HS-5 (cell line): Measurements from ENCODE around the gene SLC1A2.

ENCODE experiments used
- DNase-seq: peaks from one replicate; pipeline ENCODE4 v3.0.0-alpha.2; 2012; ENCODE audit warnings: low read depth

The SLC1A2 gene

DNA sequence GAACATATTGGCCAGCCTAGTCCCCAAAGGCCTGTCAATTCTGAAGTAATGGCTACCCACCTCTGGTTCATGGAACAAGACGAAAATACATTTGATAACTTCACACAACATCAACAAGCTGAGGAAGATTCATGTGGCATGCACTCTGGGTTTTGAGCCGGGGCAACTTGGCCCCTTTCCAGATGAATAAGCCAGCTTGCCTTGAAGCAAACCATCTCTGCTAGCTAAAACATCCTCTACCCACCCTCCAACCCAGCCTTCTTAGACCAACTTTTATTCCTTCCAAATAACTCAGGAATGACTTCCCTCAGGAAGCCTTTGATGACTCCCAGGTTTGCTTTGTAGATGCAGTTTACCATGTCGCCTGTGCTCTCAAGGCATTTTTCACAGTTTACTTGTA is 94.4 kb downstream of the SLC1A2 start:
- DNase-seq = no peak

DNA sequence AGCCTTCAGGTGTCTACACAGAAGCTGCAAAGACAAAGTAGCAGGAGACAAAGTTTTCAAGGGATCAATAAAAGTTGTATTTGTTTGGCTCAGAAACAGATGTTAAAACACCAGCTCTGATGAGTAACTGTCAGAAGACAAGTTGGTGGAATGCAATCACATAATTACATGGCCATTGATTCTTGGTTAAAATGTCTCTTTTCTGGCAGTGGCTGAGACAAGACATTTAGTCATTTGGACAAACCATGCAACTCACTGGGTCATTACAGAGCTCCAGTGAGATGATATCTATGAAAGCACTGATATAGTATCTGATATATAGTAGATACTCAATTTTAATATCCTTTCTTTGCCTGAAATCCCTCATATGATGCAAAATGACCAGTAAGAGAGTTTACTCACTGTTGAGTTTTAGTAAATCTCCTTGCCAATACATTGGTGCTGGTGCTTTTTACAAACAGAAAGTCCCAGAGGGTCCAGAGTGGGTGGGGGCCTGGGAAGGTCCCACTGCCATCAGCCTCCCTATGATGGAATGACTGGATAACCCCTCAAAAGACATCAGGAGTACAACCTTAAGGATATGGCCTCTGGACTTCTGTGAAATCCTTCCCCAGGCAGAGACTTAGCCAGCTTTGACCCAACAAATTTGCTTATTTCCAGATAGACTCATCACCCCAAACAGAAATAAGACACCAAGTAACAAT is 95.0 kb downstream of the SLC1A2 start:
- DNase-seq = no peak

DNA sequence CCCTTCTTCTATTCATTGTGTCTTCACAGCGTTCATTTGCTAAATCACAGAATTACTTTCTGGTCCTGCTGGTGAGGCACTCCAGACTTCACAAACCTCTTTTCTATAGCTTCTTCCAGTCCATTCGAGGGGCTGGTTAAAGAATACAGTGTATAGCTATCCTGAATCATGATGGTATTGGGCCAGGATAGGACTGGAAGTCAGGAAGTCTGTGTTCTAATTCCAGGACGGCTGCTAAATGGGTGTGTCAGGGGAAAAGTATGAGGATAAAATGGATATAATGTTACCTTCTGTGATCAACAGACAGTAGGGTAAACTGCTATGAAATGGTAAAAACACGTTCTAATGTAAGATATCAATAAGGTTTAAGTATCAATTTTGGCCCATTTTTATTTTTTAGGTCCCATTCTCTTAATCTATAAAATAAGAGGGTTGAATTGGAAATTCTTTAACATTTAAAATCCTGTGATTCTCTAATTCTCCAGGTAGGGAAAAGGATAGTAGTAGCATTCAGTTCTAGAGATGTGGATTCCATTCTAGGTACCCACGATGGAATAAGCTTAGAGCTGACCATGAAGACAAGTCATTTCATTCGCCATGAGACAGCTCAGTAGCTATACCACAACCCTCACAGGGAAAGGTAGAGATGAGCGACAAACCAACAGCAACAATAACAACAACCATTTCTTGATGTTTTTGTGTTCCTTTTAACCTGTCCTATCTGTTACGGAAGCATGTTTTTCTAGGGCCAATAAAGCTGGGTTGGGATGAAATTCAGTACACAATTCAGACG is 96.1 kb downstream of the SLC1A2 start:
- DNase-seq = no peak

DNA sequence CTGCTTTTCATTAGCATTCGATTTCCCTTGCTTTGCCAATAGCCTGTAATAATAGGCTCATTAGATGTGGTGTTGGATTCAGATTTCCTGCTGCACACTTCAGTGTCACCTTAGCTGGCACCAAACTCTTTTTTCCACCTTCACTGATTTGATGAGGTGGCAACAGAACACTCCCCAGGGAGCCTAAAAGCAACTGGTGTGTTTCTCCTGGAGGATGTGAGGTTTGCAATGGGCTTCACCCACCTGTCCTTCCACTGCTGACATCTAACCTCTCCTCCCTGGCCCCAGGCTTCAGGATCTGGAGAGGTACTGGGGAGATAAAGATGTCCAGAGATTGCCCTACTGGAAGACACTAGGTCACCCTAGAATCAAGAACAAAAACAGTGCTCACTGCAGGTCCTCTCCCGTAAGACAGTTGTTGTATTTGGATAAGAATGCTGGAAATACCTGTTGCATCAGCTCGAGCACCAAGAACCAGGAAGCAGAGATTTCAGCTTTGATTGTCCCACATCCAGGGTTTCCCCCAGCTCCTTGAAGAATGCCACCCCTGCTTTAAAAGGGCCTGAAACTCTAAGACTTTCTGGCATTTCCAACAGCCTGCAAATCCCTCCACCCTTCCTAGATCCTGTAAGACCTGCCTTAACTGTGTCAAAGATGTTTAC is 96.9 kb downstream of the SLC1A2 start:
- no peak for DNase-seq

DNA sequence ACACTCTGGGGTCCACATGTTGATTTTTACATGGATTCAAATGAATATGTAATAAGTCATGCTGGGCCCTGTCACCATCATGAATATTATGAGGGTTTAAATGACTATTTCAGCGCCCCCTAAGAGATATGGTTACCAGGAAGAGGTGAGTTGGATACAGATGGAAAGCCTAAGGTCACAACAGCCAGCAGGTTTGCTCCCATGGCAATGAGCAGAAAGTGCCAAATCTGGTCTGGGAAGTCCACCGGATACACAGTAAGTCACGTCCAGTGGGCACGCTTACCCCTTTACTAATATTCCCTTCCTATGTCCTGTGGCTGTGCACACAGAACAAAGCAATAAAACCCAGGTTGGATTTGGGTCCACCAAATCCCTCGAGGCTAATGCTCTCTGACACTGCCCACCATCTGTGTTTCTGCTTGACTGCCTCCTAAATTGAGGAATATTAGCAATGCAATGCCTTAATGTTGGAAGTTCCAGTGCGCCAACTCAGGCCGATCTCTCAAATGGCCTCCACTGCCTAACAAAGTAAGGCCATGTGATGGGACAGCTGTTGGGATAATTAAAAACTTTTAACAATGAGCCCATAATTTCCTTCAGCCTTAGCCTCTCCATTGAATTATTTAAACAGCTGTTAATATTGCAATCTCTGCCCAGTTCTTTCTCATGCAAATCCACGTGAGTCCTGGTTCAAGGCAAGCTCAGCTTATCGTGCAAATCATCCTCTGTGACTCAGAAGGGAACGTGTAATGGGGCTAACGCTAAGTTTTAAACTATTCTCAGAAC is 97.6 kb downstream of the SLC1A2 start:
- DNase-seq = peak; percentile 61

DNA sequence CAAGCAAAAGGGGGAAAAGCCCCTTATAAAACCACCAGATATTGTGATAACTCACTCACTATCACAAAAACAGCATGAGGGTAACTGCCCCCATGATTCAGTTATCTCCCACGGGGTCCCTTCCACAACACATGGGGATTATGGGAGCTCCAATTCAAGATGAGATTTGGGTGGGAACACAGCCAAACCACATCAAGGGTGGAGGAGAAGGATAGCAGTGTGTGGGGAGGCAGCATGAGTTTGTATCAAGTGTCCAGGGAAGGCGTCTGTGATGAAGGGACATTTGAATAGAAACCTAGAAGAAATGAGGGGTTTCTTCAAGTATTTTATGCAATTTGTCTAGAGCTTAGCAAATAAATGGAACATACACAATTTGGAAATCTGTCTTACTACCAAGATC is 98.2 kb downstream of the SLC1A2 start:
- DNase-seq = no peak

DNA sequence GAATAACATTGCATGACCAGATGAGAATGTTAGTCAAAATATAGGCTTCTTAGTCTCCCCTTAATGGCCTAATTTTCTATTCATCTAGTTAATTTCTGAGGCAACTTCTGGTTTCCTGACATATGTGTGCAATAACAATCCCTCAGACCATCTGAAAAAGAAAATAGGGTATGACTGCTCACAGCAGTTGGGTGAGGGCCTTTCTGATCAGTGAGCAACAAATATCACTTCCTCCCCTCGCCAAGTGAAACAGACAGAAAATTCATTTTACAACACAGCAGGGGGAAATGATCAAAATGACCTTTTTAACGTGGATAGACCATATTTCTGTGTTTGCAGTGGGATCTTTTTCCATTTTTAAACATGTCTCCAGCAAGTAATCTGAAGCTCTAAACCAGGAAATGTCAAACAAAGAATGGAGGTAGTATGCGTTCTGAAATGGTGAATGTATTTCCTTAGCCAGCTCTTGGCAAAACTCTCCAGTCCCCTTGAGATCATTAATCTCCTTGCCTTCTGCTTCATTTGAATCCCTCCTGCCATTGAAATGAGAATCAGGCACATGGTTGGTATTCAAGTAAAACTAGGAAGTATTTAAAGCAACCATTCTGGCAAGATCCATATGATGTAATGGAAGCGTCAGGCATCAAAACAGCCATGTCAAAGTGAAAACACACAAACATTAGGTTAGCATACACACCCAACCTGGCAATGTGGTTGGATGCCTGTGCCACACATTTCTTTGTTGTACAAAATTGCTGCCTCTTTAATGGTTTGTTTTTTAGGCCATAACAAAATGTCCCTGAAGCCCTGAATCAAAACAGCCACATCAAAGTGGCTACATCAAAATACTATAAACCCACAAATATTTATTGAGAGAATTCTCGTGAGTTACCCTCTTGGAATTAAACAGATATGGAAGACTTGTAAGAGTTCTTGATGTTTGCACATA is 100.1 kb downstream of the SLC1A2 start:
- no peak for DNase-seq

DNA sequence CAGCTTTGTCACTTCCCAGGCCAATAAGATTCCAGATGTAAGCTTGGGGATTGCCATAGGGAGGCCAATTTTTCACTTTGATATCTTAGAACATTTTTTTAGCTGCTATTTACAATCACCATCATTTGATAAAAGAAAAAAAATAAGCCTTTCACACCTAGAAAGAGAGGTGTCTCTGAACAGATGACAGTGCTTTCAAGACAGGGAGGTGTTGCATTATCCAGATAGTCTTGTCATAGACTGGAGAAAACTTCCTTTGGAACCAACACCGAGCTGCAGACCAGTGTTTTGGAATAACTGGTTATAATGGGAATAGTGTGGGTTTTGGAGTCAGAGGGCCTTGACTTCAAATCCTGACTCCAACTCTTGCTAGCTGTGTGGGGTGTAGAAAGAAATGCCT is 101.0 kb downstream of the SLC1A2 start:
- no peak for DNase-seq

DNA sequence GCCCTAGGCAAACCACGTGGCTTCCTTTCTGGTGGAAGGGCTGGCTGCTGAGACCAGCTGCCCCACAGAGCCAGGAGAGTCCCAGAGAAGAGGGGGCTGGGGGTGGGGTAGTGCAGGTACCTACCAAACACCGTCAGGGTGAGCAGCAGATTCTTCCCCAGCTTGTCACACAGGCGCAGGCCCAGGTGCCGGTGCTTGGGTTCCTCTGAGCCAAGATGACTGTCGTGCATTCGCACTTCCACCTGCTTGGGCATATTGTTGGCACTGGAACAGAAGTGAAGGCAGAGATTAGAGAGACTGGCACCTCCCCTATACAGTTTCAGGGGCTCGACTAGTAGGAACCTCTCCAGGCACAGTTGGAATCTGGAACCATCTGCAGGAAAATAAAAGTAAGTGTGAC is 102.1 kb downstream of the SLC1A2 start:
- DNase-seq = no peak

DNA sequence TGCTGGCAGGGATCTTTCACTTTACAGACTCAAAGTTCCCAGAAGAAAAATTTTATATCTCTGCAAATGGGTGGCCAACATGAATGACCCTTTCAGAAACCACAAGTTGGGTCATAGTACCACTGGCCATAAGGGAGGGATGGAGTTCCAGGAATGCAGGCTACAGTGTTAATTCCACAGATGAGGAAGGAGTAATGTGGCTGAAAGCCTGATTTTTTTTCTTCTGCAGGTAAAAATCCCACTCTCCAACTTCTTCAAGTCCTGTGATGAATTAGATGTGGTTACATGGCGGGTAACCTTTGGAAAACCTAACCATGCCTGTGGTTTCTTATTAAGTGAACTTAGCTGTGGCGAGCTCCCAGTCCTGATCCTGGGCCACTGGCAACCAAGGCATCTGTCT is 103.2 kb downstream of the SLC1A2 start:
- DNase-seq = no peak

DNA sequence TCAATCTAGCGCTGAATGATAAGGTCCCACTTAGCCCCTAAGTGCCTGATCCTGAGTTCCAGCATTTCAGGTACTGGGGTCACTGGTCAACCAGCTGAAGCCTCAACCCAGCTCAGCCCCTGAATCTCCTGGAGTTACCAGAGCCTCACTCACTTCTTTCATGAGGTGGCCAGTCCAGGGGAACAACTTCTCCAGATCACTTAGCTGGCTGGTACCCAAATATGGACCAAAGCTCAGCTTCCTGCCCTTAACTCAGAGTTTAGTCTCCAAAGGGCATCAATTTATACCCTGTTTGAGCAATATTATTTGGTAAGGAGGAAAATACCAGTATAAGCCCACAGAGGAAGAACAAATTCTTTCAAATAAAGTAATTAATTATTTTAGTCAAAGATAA is 105.6 kb downstream of the SLC1A2 start:
- DNase-seq = no peak

DNA sequence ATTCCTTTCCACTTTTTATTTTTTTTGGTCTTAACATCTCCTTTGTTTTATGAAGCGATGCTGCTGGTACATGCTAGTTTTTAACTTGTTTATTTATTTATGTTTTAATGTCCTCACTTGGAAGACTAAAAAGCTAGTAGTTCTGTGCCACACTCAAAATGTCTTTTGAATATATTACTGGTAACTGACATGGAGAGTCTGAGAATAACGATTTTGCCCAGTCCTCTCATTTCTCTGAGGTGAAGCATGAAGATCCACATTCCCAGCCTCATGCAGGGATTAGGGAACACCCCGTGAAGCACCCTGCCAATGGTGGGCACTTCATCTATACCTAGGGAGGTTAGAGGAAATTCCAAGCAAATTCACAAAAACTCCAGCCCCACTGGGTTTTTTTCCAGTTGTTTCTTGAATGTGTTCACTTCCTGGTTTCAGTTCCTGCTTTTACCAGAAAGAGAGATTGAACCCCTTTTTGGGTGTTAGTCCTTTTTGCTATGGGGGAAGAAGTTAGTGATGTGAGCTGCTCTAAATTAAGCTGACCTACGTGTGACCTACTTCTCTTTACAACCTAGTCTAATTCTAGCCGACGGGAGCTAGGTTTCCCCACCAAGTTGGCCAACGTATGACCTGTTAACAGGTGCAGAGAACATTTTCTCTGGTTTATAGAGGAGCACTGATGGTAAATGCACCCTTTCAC is 106.1 kb downstream of the SLC1A2 start:
- no peak for DNase-seq

DNA sequence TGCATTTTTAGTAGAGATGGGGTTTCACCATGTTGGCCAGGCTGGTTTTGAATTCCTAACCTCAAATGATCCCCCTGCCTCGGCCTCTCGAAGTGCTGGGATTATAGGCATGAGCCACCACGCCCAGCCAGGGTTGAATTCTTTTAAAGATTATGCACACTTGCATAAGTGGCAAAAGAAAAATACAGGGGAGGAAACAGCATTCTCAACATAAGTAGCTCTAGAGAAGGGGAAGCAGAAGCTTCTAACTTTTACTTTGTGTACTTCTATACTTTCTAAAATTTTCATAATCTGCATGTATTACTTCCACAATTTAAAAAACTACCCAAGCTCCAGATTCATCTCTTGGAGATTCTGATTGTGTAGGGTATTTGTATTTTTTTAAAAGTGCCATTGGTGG is 108.0 kb downstream of the SLC1A2 start:
- DNase-seq = no peak

DNA sequence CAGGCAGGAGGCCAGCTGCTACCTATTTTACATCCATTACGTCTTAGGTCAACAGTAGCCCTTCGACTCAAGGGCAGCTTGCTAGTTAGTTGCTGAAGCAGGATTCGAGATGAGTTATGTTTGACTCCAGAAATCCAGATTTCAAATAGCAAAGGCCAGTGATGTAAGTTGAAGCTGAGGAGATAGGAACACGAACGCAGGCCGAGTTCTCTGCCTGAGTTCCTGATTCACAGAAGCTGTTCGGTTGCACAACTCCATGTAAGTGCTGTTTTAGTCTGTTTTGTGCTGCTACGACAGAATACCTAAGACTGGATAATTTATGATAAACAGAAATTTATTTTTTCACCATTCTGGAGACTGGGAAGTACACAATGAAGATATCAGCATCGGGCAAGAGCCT is 111.2 kb downstream of the SLC1A2 start:
- DNase-seq = no peak

DNA sequence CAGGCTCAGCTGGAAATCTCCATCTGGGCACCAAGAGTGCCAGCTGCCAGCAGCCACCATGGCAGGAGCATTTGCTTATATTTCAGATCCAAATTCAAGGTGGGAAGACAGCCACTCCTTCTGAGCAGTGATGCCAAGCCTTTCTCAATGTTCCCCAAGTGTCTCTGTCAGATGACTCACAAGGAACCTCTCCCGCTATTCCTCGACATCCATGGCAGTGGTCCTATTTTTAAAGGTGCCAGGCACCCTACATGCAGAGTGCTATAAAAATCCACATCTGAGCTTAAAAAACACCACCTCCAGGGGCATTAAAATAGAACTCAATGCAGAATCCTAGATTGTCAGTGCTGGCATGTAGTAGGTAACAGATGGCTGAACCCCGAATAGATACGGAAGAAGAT is 112.1 kb downstream of the SLC1A2 start:
- DNase-seq = no peak

DNA sequence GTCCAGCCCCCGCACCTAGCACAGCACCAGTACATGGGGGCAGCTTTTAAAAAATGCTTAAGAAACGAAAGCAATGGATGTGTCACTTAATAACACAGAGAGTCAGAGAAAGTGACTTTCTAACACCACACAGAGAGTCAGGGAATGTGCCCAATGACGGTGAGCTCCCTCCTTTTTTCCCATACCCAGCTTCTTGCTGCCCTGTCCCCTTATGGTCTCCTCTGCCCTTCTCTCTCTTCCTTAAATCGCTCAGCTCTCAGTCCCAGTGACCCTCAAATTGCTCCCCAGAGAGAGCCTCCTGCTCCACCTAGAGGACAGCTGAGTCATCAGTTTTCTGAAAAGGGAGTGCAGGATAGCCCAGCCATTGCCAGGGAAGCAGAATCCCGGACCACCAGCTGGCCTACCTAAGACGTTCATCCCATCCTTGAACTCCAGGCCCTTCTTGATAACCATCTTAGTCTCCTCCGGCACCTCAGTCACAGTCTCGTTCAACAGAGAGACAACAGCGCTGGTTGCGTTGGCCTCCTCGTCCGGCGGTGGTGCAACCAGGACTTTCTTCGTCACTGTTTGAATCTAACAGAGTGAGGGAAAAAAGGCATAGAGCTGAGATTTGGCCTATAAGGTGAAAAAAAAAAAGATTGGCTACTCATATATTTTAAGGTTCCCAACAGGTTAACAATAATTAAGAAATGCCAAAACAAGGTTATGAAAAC is 113.5 kb downstream of the SLC1A2 start:
- DNase-seq = no peak

DNA sequence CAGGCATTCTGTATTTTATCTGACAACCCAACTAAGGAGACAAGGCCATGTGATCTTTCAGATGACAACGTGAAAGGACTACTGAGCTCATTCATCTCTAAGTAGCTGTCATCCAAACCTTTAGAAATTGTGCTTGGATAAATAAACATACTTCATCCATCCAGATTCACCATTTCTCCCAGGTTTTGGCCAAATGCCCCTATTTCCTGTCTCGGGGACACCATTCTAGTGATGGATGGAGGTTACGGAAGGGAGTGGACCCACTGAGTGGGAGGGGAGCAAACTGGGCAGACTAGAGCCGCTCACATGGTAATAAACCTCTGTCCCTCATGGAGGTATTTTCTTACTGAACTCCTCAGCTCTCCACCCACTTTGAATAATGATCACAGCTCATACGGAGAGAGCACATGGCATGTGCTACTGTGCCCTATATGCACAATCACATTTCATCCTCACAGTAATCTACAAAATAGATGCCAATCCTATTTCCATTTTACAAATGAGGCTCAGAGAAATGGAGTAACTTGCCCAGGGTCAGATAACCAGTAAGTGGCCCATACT is 114.4 kb downstream of the SLC1A2 start:
- DNase-seq = no peak

DNA sequence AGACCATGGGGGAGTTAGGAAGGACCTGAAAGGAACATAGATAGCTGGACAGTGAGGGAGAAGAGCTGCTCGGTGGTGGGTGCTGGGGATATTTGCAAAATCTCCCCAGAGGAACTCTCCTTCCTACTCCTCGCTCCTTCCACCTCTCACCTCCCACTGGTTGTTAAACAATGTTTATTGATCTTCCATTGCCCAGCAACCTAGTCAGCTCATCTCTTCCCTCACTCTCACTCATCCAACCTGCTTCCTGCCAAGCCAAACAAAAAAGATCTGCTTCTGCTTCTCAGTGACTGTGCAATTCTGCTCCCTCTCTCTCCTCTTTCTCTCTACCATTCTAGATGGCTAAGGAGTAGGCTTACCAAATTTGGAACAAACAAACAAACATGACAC is 115.0 kb downstream of the SLC1A2 start:
- DNase-seq = no peak

DNA sequence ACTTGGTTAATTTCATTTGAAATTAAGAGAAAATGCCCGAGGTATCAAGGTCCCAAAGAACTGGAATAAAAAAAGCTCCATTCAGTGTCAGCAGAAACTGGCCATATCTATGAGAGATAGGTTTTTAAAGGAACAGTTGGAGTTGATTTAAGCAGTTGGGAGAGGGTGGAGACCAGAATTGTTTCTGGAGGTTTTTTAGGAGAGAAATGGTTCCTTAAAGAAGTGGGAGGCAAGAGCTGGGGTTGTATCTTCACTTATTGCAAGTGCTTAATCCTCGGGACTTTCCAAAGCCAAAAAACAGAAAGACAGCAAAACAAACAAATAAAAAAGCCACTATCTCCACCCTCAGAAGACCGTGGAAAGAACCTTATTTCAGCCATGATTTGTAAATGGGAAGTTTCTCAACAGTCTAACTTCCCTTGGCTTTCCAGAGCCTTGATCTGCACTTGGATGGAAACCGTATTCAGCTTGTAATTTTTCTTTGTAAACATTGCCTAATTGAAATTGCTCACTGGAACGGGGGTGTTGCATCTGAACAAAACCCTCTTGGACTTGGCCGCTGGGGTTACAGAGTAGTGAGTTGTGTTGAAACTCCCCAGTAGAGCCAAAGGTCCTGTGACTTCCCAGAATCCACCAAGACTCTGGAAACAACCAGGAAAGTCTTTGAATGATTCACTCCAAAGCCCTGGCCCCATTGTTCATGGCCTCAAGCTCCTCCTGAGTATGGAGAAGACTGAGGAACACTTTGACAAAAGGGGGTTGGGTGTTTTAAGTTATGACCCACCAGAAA is 115.6 kb downstream of the SLC1A2 start:
- no peak for DNase-seq
